Measurements from ENCODE around the gene ITGB5.

The ITGB5 gene

GRCh38 chr3:124850633-124851032 is 36.5 kb downstream of the ITGB5 start:
- H3K4me3 ChIP-seq (ENCODE audit: low read depth, low read length): no peak overlapping the region
- peak; percentile 78 for DNase-seq (ENCODE audit: low read depth)
- TF ChIP-seq, protein P1, sequence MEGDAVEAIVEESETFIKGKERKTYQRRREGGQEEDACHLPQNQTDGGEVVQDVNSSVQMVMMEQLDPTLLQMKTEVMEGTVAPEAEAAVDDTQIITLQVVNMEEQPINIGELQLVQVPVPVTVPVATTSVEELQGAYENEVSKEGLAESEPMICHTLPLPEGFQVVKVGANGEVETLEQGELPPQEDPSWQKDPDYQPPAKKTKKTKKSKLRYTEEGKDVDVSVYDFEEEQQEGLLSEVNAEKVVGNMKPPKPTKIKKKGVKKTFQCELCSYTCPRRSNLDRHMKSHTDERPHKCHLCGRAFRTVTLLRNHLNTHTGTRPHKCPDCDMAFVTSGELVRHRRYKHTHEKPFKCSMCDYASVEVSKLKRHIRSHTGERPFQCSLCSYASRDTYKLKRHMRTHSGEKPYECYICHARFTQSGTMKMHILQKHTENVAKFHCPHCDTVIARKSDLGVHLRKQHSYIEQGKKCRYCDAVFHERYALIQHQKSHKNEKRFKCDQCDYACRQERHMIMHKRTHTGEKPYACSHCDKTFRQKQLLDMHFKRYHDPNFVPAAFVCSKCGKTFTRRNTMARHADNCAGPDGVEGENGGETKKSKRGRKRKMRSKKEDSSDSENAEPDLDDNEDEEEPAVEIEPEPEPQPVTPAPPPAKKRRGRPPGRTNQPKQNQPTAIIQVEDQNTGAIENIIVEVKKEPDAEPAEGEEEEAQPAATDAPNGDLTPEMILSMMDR (conservative IDR thresholded peaks at IDR 0.05; ENCODE audit: low read depth, low read length): peak; percentile 30

DNA sequence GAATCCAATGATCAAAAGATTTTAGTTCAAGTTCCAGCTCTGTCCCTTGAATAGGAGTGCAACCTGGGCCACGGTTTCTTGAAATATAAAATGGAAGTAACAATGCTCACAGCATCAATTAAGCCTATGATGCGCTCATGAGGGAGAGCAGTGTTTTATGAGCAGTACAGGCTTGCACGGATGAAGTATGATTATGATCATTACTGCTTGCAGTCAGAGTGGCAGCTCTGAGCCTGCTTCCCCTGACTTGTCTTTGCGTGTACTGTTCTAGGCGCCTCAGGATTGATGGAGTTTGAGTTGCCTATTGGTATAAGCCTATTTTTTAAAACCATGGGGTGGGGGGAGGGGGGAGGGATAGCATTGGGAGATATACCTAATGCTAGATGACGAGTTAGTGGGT is 37.0 kb downstream of the ITGB5 start:
- no peak for DNase-seq (ENCODE audit: low read depth)
- TF ChIP-seq, protein P1 (conservative IDR thresholded peaks at IDR 0.05; ENCODE audit: low read depth, low read length): no peak
- H3K4me3 ChIP-seq (ENCODE audit: low read depth, low read length): no peak overlapping the region

DNA sequence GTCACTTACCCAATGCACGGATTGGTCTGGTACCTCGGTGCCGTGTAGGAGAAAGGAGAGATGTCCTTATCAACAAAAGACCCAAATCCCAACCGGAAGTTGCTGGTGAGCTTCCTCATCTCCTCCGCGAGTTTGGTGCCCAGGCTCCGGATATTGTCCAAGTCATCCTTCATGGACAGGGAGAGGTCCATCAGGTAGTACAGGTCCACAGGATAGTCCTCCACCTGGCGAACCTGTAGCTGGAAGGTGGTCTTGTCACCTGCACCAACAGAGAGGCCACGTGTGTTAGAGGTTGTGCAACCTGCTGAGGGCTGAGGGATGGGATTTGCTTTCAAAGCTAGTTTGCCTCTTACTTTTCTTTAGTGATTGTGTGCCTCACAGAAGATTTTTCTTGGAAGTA is 38.9 kb downstream of the ITGB5 start:
- TF ChIP-seq, protein P1 (conservative IDR thresholded peaks at IDR 0.05; ENCODE audit: low read depth, low read length): no peak
- no peak for DNase-seq (ENCODE audit: low read depth)
- H3K4me3 ChIP-seq (ENCODE audit: low read depth, low read length): no peak overlapping the region

GRCh38 chr3:124847863-124848262 is 39.3 kb downstream of the ITGB5 start:
- DNase-seq (ENCODE audit: low read depth): no peak
- TF ChIP-seq, protein P1 (conservative IDR thresholded peaks at IDR 0.05; ENCODE audit: low read depth, low read length): no peak
- no peak overlapping the region for H3K4me3 ChIP-seq (ENCODE audit: low read depth, low read length)

DNA sequence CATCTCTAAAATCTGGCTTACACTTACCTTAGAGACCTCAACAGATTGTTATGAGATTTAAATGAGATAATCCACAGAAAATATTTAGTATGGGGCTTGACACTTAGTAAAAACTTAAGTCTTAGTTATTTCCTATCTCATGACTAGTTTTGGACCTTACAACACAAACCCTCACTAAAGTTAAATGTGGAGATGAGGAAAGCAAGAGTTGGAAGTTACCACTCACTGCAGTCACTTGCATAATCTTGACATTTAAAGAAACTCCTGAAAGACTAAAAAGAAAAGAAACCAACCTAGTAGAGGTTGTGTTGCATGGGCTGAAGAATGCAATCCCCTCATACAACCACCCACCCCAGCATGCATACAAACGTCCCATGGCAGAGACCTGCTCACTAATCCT is 40.1 kb downstream of the ITGB5 start:
- TF ChIP-seq, protein P1 (conservative IDR thresholded peaks at IDR 0.05; ENCODE audit: low read depth, low read length): no peak
- H3K4me3 ChIP-seq (ENCODE audit: low read depth, low read length): no peak overlapping the region
- no peak for DNase-seq (ENCODE audit: low read depth)

DNA sequence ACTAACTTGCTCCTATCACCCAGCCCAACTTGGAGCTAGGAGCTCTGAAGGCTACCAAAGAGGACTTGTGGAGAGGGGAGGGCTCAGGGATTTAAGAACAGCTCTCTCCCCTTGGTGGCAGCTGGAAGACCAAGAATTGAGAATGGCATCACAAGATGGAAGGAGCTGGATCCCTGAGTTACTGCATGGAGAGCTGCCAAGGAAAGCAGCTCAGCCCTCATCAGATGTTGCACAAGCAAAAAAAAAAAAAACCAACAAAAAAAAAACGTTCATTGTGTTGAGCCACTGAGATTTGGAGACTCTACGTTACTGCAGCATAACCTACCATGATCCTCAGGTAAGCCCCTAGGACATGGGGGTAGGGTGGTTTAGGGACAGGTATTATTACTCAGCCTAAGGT is 41.0 kb downstream of the ITGB5 start:
- peak; percentile 90 for DNase-seq (ENCODE audit: low read depth)
- no peak overlapping the region for H3K4me3 ChIP-seq (ENCODE audit: low read depth, low read length)
- TF ChIP-seq, protein P1 (conservative IDR thresholded peaks at IDR 0.05; ENCODE audit: low read depth, low read length): no peak

GRCh38 chr3:124845406-124845805 is 41.8 kb downstream of the ITGB5 start:
- no peak overlapping the region for H3K4me3 ChIP-seq (ENCODE audit: low read depth, low read length)
- TF ChIP-seq, protein P1 (conservative IDR thresholded peaks at IDR 0.05; ENCODE audit: low read depth, low read length): no peak
- peak; percentile 93 for DNase-seq (ENCODE audit: low read depth)

Data from choroid plexus epithelial cell (primary cell).